NT2/D1 (cell line): ENCODE data around the gene KIR3DL1.
"Not testable (repeated sequence)": the region's sequence is repeated elsewhere in the genome, so short reads cannot be mapped to it uniquely, and the experiment has no call there.

Experiments
- SUZ12 ChIP-seq: IDR thresholded peaks from 2 replicates; pipeline ENCODE4 v1.6.1; 2011; ENCODE audit not compliant: insufficient read length, insufficient read depth; ENCODE audit errors: extremely low read depth
- YY1 ChIP-seq: IDR thresholded peaks from 2 replicates; pipeline ENCODE4 v1.6.1; 2011; ENCODE audit not compliant: insufficient read length, insufficient read depth
- ZNF274 ChIP-seq: IDR thresholded peaks from 2 replicates; pipeline ENCODE4 v1.6.1; 2011; ENCODE audit warnings: mild to moderate bottlenecking, low read depth, low read length

GRCh38 chr19:54769646-54770045 lies 46.6 kb upstream of the KIR3DL1 start, which contains the start of gene KIR2DL1:
- not testable (repeated sequence) for TF ChIP-seq ZNF274, YY1, SUZ12
